Measurements from ENCODE around the gene PDE9A.
"Not testable (repeated sequence)": the region's sequence is repeated elsewhere in the genome, so short reads cannot be mapped to it uniquely, and the experiment has no call there.

PDE9A gene

DNA sequence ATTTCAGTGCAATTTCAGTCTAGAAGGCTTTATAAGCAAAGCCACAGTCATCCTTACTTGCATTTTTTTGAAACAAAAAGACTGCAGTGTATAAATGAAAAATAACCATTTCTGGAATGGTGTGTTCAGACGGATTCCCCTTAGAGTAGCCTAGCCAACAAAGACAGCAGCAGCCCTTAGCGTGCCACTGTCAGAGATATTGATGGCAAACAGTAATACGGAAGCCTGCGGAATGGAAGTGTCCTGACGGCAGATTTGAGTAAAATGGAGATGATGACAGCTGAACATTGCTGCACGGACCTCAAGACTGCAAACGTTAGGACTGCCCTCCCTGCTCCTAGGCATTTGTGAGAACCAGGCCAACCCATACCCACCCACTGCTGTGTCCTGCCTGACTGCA lies 54.7 kb downstream of the PDE9A start:
- POLR2A ChIA-PET, result no interaction called here
- CTCF ChIA-PET, result interaction anchor here (1.3 kb wide), 1 partner anchor 40 kb away, joined by 3 read pairs; no protein-coding TSS in a partner anchor
- TF ChIP-seq, protein P1, sequence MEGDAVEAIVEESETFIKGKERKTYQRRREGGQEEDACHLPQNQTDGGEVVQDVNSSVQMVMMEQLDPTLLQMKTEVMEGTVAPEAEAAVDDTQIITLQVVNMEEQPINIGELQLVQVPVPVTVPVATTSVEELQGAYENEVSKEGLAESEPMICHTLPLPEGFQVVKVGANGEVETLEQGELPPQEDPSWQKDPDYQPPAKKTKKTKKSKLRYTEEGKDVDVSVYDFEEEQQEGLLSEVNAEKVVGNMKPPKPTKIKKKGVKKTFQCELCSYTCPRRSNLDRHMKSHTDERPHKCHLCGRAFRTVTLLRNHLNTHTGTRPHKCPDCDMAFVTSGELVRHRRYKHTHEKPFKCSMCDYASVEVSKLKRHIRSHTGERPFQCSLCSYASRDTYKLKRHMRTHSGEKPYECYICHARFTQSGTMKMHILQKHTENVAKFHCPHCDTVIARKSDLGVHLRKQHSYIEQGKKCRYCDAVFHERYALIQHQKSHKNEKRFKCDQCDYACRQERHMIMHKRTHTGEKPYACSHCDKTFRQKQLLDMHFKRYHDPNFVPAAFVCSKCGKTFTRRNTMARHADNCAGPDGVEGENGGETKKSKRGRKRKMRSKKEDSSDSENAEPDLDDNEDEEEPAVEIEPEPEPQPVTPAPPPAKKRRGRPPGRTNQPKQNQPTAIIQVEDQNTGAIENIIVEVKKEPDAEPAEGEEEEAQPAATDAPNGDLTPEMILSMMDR (IDR thresholded peaks at IDR 0.05; ENCODE audit: control extremely low read depth, extremely low read depth, low read depth, missing control alignments), result no peak
- DNase-seq (ENCODE audit: extremely low spot score), result no peak

DNA sequence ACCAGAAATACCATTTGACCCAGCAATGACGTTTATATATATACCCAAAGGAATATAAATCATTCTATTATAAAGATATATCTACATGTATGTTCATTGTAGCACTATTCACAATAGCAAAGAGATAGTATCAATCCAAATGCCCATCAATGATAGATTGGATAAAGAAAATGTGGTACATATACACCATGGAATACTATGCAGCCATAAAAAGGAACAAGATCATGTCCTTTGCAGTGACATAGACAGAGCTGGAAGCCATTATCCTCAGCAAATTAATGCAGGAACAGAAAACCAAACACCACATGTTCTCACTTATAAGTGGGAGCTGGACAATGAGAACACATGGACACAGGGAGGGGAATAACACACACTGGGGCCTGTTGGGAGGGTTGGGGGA lies 55.5 kb downstream of the PDE9A start:
- CTCF ChIA-PET; POLR2A ChIA-PET; DNase-seq (ENCODE audit: extremely low spot score): not testable (repeated sequence)

DNA sequence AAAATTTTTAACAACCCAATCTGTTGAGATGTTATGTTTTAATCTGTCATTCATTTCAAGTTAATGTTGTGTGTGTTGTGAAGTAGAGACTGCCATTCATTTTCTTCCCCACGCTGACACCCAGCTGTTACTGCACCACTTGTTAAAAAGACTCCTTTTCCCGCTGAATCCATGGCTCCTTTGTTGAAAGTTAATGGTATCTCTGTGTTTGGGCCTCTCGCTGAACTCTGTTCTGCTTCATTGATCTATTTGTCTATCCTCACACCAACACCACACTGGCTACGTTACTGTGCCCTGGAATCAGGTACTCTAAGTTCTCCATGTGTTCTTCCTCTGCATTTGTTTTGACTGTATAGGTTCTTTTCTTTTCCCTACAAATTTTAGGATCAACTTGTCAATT lies 58.2 kb downstream of the PDE9A start:
- POLR2A ChIA-PET, result no interaction called here
- TF ChIP-seq, protein P1 (IDR thresholded peaks at IDR 0.05; ENCODE audit: control extremely low read depth, extremely low read depth, low read depth, missing control alignments), result no peak
- DNase-seq (ENCODE audit: extremely low spot score), result no peak
- CTCF ChIA-PET, result no interaction called here

DNA sequence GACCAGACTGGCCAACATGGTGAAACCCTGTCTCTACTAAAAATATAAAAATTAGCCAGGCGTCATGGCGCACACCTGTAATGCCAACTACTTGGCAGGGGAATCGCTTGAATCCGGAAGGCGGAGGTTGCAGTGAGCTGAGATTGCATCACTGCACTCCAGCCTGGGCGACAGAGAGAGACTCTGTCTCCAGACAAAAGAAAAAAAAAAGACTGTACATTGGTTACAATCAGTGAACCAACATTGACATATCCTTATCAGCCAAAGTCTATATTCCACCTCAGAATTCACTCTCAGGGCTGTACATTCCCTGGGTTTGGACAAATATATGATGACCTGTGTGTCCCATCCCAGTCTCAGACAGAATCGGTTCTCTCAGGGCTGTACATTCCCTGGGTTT lies 62.0 kb downstream of the PDE9A start:
- POLR2A ChIA-PET; CTCF ChIA-PET; DNase-seq (ENCODE audit: extremely low spot score): not testable (repeated sequence)

DNA sequence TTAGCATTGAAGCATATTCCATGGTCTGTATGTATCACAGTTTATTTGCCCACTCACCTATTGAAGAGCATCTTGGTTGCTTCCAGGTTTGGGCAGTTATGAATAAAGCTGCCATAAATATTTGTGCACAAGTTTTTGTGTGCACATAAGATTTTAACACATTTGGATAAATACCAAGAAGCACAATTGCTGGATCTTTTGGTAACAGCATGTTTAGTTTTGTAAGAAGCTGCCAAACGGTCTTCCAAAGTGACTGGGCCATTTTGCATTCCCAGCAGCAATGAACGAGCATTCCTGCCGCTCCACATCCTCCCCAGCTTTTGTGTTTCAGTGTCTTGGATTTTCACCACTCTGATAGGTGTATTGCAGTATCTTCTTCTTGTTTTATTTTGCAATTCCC lies 62.7 kb downstream of the PDE9A start:
- CTCF ChIA-PET, result no interaction called here
- TF ChIP-seq, protein P1 (IDR thresholded peaks at IDR 0.05; ENCODE audit: control extremely low read depth, extremely low read depth, low read depth, missing control alignments), result no peak
- DNase-seq (ENCODE audit: extremely low spot score), result no peak
- POLR2A ChIA-PET, result no interaction called here

DNA sequence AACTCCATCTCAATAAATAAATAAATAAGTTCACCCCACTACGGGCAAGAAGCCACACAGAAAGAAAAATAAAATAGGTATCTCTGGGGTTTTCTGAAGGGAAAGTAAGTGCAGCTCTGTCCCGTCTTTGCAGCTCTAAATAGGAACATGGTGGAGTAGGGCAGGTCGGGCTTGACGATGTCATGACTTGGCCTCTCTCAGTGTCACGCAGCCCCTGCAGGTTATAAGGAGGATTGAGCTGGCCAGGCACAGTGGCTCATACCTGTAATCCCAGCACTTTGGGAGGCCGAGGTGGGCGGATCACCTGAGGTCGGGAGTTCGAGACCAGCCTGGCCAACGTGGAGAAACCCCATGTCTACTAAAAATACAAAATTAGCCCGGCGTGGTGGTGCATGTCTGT lies 67.1 kb downstream of the PDE9A start:
- CTCF ChIA-PET; DNase-seq (ENCODE audit: extremely low spot score); POLR2A ChIA-PET: not testable (repeated sequence)

DNA sequence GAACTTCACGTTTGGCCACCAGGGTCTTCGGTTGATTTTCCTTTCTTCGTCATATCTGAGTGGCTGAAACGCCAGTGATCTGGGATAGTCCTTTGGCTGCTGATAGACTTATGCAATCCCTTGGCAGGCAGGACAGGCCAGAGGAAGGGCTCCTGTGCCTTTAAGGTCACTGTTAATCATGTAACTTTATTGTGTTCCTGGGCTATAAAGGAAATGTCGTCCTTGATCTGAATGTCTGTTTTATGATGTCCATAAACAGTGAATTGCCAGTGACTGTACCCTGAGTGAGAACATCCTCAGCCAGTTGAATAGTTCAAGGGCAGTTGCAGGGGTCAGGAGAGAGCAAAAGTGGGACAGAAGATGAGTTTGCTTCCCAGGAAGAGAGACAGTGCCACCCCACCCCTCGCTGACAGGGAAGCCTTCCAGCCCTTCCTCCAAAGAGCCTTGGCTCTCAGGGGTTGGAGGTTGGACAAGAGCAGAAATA lies 68.0 kb downstream of the PDE9A start:
- TF ChIP-seq, protein P1 (IDR thresholded peaks at IDR 0.05; ENCODE audit: control extremely low read depth, extremely low read depth, low read depth, missing control alignments), result no peak
- CTCF ChIA-PET, result no interaction called here
- no peak for DNase-seq (ENCODE audit: extremely low spot score)
- POLR2A ChIA-PET, result no interaction called here

DNA sequence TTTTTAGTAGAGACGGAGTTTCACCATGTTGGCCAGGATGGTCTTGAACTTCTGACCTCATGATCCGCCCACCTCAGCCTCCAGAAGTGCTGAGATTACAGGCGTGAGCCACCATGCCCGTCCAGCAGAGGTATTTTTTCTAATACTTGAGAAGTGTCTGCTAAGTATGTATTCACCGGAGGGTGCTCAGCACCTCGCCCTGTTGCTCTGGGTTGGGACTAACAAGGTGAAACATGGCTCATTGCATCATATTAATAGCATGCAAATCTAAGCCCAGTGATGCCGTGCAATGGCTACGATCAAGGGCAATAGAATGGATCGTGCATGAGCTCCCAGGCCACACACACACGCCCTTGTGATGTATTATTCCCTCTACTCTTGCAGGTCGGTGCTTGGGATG lies 68.7 kb downstream of the PDE9A start:
- ChIA-PET POLR2A (no interaction called here), CTCF (no interaction called here)
- DNase-seq (ENCODE audit: extremely low spot score), result no peak
- TF ChIP-seq, protein P1 (IDR thresholded peaks at IDR 0.05; ENCODE audit: control extremely low read depth, extremely low read depth, low read depth, missing control alignments), result no peak
